GM21576 (cell line): ENCODE data around the gene ANXA4.

Experiments
- ATAC-seq: cut with Tn5 transposase; IDR thresholded peaks from one replicate; pipeline ENCODE4 v1.9.1; 2021; ENCODE audit warnings: mild to moderate bottlenecking, moderate library complexity; ENCODE audit not compliant: unreplicated experiment

Gene ANXA4

DNA sequence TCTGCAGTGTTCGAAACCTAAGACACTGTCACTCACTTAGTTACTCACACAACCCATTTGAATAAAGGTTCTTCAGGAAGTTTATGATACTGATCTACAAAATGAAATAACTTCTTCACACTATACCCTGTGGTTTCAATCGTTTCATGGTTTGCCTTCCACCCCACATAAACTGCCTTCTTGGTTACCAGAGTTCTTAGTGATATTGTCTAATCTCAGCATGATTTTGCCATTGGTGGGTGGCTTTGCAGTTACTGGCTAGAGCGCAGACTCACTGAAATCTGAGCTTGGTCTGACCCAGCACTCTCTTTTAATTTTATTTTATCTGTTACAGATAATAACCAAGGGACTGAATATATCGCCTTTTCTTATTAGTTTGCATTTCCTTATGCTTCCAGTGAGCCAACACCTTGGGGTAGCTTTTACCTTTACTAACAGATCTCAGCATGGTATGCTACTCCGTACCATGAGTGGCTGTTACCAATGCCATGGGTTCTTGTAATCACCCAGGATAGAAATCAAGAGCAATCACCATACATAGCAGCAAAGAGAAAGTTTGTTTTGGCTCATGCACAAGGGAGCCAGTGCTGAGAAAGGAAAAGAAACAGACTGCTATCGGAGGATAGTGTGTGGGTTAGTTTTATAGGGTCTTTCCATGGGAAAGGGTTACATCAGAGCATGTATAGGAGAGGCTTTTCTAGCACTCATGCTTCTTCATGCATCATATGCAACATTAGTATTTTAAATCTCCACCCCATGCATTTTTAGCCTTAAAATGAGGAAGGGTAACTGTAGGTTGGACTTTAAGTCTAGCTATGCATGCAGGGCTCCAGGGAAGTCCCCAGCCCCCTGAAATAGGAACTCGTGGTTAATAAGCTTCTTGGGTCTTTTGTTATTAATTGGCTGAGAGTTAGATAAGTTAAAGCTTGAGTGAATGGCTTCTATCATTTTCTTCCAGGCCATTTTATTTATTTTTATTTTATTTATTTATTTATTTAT is 33.3 kb downstream of the ANXA4 start:
- ATAC-seq = no peak

DNA sequence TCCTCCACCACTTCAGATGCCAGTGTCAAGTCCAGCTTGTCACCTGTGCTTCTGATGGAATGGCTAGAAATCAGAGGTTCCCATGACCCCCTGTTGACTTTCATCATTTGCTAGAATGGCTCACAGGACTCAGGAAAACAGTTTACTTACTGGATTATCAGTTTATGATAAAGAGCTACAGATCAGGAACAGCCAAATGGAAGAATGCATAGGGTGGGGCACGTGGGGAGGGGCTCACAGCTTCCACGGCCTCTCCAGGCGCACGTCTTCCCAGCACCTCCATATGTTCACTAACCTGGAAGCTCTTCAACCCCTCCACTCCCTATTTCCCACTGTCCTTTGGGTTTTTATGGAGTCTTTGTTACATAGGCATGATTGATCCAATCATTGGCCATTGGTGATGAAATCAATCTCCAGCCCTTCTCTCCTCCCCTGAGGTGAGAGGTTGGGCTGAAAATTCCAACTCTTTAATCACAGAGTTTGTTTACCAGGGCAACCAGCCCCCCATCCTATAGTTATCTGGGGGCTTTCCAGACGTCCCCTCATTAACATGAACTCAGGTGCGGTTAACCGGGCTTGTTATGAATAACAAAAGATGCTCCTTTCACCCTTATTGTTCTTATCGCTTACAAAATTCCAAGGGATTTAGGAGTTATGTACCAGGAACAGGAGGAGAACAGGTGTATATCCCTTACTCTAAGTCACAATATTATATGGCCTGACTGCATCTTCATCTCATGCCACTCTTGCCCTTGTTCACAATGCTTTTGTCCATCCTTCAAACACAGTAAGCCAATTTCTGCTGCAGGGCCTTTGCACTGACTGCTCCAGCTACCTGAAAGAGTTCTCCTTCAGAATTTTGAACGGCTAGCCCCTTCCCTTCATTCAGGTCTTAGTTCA is 35.2 kb downstream of the ANXA4 start:
- no peak for ATAC-seq

GRCh38 chr2:69777786-69778105 is 35.8 kb downstream of the ANXA4 start:
- ATAC-seq = no peak

GRCh38 chr2:69779258-69780001 is 37.5 kb downstream of the ANXA4 start:
- no peak for ATAC-seq

- no peak for ATAC-seq
These were observed 39.0 kb downstream of the ANXA4 start for GRCh38 chr2:69780921-69781320.

DNA sequence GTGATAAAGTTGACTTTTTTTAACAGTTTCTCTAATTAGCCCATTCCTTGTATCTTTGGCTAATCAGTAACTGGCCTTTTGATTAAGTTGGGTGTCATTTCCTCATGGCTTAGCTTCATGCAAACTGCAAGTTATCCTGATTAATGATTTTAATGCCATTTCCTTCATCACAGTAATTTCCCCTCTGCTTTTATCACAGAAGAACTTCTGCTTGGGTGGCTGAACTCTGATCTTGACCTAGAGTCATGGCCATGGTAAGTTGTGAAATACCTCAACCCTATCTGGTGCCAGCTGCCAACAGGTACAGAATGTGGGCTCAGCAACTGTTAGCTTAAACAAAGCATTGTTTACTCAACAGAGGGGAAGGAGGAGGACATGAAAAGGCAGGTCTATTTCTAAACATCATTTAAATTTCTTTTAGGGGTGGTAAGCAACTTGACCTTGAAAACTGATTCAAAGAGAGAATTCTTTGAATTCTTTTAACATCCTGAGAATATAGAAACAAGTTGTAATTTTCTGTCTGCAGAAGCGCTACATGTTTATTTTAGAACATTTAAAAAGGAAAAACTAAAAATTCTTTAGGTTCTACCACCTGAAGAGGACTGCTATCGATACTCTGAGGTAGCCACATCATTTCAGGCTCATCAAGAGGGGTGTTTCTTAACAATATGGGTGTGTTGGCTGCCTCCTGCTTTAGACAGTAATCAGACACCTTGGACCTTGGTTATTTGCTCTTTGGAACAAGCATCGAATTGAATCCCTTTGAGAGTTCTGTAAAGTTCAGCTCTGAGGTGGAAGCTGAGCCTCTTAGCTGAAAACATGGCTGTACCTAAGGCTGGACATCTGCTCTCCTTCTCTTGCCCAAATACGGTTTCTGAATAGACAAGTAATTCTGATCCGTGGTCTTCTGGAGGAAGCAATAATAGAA is 39.7 kb downstream of the ANXA4 start:
- ATAC-seq = no peak

- no peak for ATAC-seq
These were observed 42.3 kb downstream of the ANXA4 start for GRCh38 chr2:69784228-69784627.

DNA sequence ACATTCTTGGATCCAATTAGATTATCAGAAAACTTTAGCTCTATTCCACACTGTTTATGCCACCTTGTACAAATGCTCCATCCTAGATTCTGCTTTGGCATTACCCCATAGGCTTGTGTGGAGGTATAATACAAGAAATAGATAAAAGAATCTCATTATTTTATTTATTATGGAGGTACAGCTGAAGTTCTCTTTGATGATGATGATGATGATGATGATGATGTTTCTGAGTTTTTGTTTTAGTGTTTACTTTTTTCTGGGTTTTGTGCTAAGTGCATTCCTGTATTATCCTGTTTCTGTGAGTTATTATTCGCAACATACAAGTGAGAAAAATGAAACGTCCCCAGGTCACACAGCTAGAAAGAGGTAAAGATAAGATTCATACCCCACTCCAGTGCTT is 43.4 kb downstream of the ANXA4 start:
- ATAC-seq = no peak

- ATAC-seq = no peak
These were observed 44.2 kb downstream of the ANXA4 start for GRCh38 chr2:69786052-69786560.

DNA sequence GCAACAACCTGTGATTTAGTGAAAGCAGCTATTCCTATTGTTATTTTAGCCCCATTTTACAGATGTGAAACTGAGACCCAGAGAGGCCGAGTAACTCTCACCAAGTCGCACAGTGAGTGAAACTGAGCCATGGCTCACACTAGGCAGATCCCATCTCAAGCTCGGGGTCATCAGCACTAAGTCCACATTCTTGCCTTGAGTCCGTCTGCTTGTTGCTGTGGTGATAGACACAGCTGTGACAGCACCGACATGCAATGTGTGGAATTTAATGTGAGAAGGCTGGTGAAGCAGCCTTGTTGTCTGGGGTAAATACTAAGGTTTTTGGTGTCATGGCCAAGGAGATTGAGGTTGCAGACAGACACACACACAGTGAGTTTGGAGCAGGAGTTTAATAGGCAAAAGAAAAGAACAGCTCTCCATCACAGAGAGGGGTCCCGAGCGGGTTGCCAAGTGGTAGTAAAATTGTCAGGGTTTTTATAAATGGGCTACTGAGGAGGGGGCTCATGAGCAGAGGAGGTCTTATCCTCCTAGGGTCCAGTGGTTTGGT is 47.3 kb downstream of the ANXA4 start:
- peak; percentile 47 for ATAC-seq

DNA sequence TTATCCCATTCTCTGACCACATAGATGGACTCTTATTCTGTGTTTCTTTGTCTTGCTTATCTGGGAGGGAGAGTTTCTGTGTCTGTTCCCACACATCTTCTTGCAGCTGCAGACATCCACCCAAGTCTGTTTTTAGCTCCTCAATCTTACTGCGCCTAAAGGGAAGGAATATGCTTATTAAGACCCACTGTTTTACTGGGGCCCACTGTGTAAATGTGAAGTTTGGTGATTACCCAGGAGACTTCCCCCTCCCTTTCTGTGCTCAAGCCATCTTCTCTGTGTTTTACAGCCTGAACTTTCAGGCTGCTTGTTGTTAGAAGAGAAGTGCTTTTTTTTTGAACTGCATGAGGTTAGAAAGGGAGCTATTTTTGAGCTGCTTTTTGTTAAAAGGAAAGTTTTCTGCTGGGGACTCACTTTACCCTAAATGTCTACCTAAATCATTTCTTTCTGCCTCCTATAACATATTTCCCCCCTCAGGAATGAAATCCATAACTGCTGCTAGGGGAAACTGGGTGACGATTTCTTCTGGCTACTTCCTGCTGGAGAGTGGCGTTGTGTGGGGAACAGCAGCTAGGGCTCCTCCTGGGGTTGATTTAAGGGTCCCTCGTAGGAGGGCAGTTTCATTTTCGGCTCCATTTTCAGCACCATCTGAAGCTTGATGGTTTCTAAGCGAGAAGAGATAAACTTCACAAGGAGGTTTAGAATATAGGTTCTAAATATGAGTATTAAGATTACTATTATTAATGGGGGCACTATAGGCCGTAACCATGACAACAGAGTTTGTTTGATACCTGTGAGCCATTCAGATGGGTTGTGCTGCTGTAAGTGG is 48.1 kb downstream of the ANXA4 start:
- no peak for ATAC-seq

- ATAC-seq = no peak
These were observed 48.6 kb downstream of the ANXA4 start for GRCh38 chr2:69790601-69790959.

DNA sequence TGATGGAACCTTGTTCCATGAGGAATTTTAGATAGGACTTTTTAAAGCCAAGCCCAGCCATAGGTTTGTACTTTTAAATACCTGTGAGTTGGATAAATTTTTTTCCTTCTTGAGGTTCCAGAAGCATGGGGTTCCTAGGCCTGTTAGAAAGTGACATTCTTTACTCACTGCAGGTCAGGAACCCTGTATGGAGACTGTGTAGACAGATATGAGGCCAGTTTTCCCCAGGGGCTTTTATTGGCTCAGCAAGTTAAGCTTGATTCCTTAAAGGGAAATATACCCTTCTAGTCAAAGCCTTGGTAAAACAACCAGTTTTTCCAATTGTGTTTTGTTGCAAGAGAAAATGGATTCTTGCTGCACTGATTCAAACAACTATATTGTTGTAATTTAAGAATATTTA is 49.1 kb downstream of the ANXA4 start:
- no peak for ATAC-seq

GRCh38 chr2:69796174-69796573 is 54.2 kb downstream of the ANXA4 start:
- no peak for ATAC-seq

- no peak for ATAC-seq
These were observed 55.3 kb downstream of the ANXA4 start for GRCh38 chr2:69797235-69797634.

GRCh38 chr2:69797836-69798289 is 55.9 kb downstream of the ANXA4 start:
- ATAC-seq = no peak

- peak; percentile 4 for ATAC-seq
These were observed 56.5 kb downstream of the ANXA4 start for GRCh38 chr2:69798290-69798908.

DNA sequence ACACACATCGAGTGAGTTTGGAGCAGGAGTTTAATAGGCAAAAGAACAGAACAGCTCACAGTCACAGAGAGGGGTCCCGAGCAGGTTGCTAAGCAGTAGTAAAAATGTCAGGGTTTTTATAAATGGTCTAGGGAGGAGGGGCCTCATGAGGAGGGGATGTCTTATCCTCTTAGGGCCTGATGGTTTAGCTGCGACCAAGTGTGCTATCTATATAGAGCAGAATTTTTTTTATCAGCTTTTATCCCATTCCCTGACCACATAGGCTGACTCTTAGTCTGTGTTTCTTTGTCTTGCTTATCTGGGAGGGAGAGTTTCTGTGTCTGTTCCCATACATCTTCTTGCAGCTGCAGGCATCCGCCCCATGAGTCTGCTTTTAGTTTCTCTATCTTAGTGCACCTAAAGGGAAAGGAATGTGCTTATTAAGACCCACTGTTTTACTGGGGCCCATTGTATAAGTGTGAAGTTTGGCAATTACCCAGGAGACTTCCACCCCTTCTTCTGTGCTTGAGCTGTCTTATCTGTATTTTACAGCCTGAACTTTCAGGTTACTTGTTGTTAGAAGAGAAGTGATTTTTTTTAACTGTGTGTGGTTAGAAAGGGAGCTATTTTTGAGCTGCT is 57.1 kb downstream of the ANXA4 start:
- ATAC-seq = peak; percentile 49
